HG03066 (cell line): ENCODE results near the gene LETMD1.
"Not testable (repeated sequence)": the region's sequence is repeated elsewhere in the genome, so short reads cannot be mapped to it uniquely, and the experiment has no call there.

Source experiments
- ATAC-seq: cut with Tn5 transposase; IDR thresholded peaks from one replicate; pipeline ENCODE4 v1.9.1; 2021; ENCODE audit warnings: low read depth; ENCODE audit not compliant: unreplicated experiment

Gene LETMD1

DNA sequence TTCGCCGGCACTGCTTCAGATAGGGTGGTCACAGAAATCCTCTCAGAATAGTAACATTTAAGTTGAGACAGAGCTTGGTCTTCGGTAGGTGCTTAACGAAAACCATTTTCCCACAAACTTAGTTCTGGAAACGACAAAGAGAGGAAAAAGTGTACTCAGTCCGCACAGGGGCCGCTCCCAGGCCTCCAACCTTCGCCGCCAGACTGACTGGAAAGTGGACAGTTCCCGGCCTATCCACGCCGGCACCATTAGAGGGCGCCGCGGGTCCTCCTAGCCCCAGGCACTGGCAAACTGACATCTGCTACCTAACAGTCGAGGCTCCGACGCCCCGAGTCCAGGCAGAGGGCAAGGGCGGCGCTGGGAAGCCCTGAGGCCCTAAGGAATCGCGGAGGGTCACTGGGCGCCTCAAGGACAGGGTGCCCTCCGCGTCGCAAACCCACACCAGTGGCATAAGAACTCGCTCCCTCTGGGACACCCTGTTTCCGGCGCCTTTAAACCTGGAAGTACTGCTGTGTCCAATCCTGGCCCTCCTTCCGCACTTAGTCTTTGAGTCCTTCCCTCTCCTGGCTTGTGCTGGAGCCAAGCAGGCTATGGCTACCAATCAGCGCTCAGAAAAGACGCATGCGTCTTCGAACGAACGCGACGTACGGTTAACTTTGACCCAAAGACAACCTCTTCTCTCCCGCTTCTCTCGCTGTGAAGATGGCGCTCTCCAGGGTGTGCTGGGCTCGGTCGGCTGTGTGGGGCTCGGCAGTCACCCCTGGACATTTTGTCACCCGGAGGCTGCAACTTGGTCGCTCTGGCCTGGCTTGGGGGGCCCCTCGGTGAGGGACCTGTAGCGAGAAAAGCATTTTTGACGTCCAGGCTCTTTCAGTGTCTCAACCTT lies at the start of gene LETMD1:
Gene LETMD1, plus strand, starts transcription at position 673 of the 886 bp plus-strand sequence. Its CDS starts 30 bp downstream, at position 703.
- ATAC-seq = peak; percentile 88

DNA sequence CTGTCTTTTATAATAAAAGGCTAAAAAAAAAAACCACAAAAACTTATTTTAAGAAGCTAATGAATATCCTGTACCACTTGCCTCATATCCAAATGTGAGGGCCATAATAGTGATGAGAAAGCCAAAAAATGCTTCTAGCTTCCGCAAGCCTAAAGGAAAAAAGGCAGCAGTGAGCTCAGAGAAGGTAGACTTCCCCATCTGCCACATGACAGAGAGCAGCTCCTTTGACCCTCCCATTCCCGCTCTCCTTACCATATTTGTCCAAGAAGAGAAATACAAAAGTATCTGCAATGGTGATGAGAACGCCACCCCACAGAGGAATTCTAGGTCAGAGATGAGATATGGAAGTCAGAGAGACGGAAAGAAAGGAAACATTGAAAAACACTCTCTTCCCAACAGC lies 49.0 kb upstream of the LETMD1 start:
- no peak for ATAC-seq

- ATAC-seq = no peak
Observed at GRCh38 chr12:51000245-51000644, 47.9 kb upstream of the LETMD1 start.

DNA sequence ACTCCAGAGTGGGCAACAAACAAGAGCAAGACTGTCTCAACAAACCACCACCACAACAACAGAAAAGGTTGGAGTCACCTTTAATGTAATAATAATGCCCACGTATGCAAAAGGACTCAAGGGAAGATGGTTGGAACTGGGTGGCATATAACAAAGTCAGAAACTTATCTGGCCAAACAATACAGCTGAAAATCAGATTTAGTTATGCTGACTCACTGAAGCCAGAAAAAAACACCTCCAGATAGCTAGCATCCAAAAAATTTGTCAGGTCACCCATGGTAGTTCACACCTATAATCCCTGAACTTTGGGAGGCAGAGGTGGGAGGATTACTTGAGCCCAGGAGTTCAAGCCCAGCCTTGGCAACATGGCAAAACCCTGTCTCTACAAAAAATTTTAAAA lies 46.3 kb upstream of the LETMD1 start:
- no peak for ATAC-seq

DNA sequence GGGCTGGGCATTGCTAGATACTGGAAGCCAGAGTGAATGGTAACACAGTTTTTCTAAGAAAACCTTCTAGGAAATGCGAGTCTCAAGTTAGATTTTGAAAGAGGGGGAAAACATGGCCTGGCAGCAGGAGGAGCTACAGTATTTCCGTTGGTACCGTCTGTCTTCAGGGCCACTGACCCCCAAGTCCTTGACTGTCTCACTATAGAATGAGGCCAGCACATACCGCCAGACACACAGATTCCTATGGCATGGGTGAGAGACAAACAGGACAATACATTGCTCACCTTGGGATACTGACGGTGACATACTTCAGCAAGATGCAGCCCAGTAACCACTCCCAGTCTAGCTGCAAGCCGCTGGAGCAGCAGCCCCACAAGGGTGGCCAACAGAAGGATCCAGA lies 43.6 kb upstream of the LETMD1 start:
- no peak for ATAC-seq

DNA sequence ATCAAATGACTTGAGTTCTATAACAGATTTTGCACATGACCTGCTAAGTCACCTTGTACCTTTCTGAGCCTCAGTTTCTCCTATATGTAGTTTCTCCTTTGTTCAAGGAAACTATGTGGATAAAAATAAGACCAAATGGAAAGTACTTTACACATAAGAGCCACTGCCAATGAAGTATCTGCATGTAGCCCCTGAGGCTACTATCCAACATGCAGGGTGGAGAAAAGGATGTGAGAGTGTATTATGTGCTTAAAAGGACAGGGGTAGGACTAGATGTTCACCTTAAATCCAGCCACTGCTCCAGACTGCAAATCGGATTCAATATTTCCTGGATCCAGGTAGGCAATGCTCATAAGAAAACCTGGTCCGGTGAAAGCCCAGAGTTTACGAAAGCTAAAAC lies 43.1 kb upstream of the LETMD1 start:
- no peak for ATAC-seq

GRCh38 chr12:51005671-51006070 lies 42.5 kb upstream of the LETMD1 start:
- no peak for ATAC-seq

- no peak for ATAC-seq
Observed at GRCh38 chr12:51008329-51009055, 39.6 kb upstream of the LETMD1 start.

GRCh38 chr12:51009056-51009440 lies 39.1 kb upstream of the LETMD1 start:
- no peak for ATAC-seq

DNA sequence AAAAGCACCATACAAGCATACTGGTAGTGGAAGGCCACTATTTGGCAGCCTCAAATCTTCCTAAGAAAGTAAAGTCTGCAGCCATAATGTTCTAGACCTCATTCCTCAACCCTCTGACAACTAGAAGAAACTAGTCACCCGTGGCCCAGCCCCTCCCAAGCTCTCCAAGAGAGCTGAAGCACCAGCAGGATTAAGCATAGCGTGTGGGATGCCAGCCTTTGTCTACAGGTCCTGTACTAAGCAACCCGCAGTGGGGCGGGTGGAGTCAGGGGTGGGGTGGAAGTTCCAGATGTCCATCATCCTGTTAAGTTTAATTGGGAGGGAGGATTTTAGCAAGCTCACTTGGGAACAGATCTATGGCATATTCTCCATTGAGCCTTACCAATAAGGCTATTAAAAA lies 36.2 kb upstream of the LETMD1 start:
- no peak for ATAC-seq

- no peak for ATAC-seq
Observed at GRCh38 chr12:51012570-51013236, 35.4 kb upstream of the LETMD1 start.

GRCh38 chr12:51013441-51013840 lies 34.7 kb upstream of the LETMD1 start:
- no peak for ATAC-seq

DNA sequence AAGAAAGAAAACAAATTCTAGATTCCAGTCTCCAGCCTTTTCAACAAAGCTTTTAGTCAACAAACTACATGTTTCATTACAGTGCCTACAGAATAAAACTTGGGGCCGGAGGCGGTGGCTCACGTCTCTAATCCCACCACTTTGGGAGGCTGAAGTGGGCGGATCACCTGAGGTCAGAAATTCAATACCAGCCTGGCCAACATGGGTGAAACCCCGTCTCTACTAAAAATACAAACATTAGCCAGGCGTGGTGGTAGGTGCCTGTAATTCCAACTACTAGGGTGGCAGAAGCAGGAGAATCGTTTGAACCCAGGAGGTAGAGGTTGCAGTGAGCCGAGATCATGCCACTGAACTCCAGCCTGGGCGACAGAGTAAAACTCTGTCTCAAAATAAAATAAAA lies 33.7 kb upstream of the LETMD1 start:
- ATAC-seq = not testable (repeated sequence)

DNA sequence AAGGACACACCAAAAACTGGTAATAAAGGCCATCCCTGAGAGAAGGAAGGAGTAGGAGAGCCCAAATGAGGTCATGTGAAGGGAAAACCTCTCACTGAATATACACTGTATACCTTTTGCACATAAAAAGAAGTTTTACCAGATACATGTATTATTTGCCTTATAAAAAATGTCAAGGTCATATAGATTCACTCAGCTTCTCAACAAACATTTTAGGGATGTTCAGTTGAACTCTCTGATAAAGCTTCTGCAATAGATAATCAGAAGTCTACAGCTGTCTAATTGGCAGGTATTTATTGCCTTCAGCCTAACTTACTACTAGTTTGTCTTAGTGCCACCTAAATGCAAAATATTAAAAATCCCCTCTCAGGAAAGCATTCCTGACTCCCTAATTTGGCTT lies 30.7 kb upstream of the LETMD1 start:
- ATAC-seq = no peak

DNA sequence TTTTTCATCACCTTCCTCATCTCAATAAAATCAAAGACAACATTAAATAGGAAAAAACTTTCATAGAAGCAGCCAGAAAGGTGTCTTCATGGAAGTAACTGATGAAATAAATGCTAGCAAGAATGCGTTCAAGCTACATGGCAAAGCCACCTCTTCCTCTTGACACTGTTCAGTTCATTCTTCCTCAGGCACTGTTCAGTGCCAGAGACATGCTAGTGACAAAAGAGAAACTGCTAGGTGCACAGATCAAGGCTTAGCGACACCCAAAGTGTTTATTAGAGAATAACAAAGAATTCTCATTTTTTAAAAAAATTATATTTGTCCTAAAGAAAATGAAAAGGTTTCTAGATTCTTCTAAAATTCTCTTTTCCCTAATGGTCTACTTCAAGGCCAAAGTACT lies 29.2 kb upstream of the LETMD1 start:
- no peak for ATAC-seq

- ATAC-seq = no peak
Observed at GRCh38 chr12:51019927-51020326, 28.2 kb upstream of the LETMD1 start.

GRCh38 chr12:51020448-51021182 lies 27.5 kb upstream of the LETMD1 start:
- no peak for ATAC-seq

DNA sequence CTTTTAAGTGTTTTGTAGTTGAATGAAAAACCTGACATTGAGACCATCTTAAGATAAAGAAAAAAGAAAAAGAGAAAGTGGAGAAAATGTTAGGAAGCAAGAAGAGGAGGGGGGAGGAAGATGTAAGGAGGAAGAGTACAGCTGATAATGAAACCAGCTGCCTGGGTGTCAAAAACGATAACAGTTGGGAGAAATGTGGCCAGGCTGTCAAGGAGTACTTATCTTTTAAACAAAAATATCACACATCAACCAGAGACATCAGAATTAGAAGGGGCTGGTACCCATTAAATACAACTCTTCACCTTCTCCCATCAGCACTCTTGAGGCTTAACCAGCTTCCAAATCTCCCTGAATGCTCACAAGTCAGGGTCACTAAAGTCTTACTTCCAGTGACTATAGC lies 26.4 kb upstream of the LETMD1 start:
- no peak for ATAC-seq

DNA sequence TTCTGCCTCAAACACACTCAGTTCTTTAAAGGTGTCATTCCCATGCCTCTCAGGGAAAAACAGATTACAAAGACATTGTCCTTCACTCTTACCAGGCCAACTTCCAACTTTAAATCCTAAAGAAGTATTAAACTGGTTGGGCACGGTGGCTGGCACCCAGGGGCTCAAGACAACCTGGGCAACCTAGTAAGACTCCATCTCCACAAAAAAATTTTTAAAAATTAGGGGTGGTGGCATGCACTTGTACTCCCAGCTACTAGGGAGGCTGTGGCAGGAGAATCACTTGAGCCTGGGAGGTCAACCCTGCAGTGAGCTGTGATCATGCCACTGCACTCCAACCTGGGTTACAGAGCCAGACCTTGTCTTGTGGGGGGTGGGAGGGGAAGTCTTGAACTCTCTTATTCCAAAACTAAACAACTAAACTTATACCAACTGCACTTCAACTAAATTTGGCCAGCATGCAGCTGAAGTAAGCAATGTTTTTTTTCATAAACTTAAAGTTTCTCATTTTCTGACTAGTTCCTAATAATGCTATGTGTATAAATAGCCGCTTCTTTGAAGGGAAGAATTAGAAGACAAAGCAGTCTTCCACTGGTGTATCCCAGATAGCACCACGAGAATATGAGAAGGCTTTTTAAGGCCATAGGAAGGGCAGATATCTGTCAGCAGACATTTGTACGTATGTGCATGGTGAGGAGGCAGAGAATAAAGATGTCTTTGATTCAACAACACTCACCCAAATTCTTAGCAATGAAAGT lies 24.3 kb upstream of the LETMD1 start:
- no peak for ATAC-seq

GRCh38 chr12:51025338-51025835 lies 22.7 kb upstream of the LETMD1 start:
- ATAC-seq = peak; percentile 4
